ENCODE data around the gene ARHGAP12. TPM values are rescaled to one million over a fixed set of nuclear protein-coding genes. Genes with fewer than 3 reads are reported as not detected.
"Not testable (repeated sequence)": the region's sequence is repeated elsewhere in the genome, so short reads cannot be mapped to it uniquely, and the experiment has no call there.

ARHGAP12 gene
- total RNA-seq, 1 experiment from 2014 or later, result 39.5 TPM

DNA sequence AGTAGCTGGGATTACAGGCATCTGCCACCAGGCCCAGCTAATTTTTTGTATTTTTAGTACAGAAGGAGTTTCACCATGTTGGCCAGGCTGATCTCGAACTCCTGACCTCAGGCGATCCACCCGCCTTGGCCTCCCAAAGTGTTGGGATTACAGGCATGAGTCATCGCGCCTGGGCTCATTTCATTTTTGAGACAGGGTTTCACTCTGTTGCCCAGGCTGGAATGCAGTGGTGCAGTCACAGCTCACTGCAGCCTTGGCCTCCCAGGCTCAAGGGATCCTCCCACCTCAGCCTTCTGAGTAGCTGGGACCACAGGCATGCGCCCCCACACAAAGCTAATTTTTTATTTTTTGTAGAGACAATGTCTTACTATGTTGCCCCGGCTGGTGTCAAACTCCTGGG lies 159.7 kb downstream of the ARHGAP12 start:
- DNase-seq (ENCODE audit: low spot score); H3K4me1 Mint-ChIP-seq; H3K4me3 Mint-ChIP-seq; H3K27ac Mint-ChIP-seq; H3K36me3 Mint-ChIP-seq; ATAC-seq; H3K27me3 Mint-ChIP-seq (ENCODE audit: low read depth); H3K9me3 Mint-ChIP-seq: not testable (repeated sequence)
- POLR2A ChIA-PET, result interaction anchor here (0.6 kb wide), 1 partner anchor 960 kb away, joined by 3 read pairs; no protein-coding TSS in a partner anchor
- 0 out of 2 replicates have a peak, but pooled peaks have one; percentile 39 for TF ChIP-seq ZNF121 (CRISPR knock-in tag; IDR thresholded peaks at IDR 0.05)
- CTCF ChIA-PET, result interaction anchor here (1.0 to 1.2 kb wide), 2 partner anchors 9 to 40 kb away, joined by 3 read pairs; no protein-coding TSS in a partner anchor

DNA sequence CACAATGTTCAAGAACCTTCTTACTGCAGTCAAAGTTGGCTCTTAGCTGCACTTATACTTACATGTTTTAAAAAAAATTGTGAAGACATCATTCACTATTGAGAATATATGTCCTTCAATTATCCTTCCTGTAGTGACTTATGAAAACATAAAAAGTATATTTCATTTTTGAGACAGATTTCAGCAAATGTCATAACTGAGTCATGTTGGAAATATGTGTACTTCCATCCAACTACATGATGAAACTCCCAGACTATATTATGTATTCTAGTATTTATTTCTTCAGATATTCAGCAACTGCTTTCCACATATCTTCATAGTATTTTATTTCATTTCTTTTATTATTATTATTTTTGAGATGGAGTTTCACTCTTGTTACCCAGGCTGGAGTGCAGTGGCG lies 160.2 kb downstream of the ARHGAP12 start:
- Mint-ChIP-seq H3K4me1 (peaks cover 7% of the 10 kb centered on the region), H3K36me3 (peaks cover 10% of the 10 kb centered on the region), H3K4me3 (no peak overlapping the region), H3K27me3 (ENCODE audit: low read depth) (no peaks in the 10 kb centered on the region), H3K27ac (no peak overlapping the region), H3K9me3 (peaks cover 12% of the 10 kb centered on the region)
- TF ChIP-seq CREB1 (CRISPR knock-in tag; IDR thresholded peaks at IDR 0.05), result no peak
- no peak for TF ChIP-seq ZNF263 (CRISPR knock-in tag; IDR thresholded peaks at IDR 0.05; ENCODE audit: low read depth)
- TF ChIP-seq ELF4 (CRISPR knock-in tag; IDR thresholded peaks at IDR 0.05; ENCODE audit: low read depth), result no peak
- TF ChIP-seq, protein P1, sequence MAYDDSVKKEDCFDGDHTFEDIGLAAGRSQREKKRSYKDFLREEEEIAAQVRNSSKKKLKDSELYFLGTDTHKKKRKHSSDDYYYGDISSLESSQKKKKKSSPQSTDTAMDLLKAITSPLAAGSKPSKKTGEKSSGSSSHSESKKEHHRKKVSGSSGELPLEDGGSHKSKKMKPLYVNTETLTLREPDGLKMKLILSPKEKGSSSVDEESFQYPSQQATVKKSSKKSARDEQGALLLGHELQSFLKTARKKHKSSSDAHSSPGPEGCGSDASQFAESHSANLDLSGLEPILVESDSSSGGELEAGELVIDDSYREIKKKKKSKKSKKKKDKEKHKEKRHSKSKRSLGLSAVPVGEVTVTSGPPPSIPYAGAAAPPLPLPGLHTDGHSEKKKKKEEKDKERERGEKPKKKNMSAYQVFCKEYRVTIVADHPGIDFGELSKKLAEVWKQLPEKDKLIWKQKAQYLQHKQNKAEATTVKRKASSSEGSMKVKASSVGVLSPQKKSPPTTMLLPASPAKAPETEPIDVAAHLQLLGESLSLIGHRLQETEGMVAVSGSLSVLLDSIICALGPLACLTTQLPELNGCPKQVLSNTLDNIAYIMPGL (CRISPR knock-in tag; IDR thresholded peaks at IDR 0.05), result no peak
- no peak for DNase-seq (ENCODE audit: low spot score)
- ChIA-PET CTCF (interaction anchor here (1.2 kb wide), 1 partner anchor 39 kb away, joined by 3 read pairs; no protein-coding TSS in a partner anchor), POLR2A (no interaction called here)
- no peak for ATAC-seq

DNA sequence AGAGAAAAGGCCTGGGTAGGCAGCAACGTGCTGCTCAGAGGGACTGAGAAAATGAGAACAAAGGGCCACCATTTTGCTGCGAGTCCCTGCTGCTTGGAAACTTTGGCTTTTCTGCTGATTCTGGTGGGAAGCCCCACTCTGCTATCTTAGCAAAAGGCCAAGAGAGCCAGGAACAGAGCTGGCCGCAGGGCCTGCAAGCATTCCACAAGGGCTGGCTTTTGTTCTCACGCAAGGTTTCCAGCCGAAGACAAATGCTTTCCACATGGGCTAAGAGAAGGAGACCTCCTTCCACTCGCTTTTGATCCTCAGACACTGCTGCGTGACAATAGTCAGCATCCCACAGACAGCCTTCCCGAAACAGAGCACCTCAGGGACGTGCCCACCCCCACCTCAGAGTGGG lies 163.1 kb downstream of the ARHGAP12 start:
- ATAC-seq, result no peak; the same call in 1 of the 2 replicates
- Mint-ChIP-seq H3K27ac (no peak overlapping the region), H3K4me3 (no peak overlapping the region), H3K9me3 (peaks cover 26% of the 10 kb centered on the region), H3K27me3 (ENCODE audit: low read depth) (peaks cover 7% of the 10 kb centered on the region), H3K36me3 (peaks cover 30% of the 10 kb centered on the region), H3K4me1 (peaks cover 20% of the 10 kb centered on the region)
- POLR2A ChIA-PET, result no interaction called here
- no peak for DNase-seq (ENCODE audit: low spot score)
- CTCF ChIA-PET, result interaction anchor here (1.2 to 1.5 kb wide), 2 partner anchors 10 to 1078 kb away, joined by 3 to 4 read pairs; no protein-coding TSS in a partner anchor
- TF ChIP-seq, protein P2, sequence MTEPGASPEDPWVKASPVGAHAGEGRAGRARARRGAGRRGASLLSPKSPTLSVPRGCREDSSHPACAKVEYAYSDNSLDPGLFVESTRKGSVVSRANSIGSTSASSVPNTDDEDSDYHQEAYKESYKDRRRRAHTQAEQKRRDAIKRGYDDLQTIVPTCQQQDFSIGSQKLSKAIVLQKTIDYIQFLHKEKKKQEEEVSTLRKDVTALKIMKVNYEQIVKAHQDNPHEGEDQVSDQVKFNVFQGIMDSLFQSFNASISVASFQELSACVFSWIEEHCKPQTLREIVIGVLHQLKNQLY (CRISPR knock-in tag; IDR thresholded peaks at IDR 0.05), result no peak
- TF ChIP-seq IRF2 (CRISPR knock-in tag; IDR thresholded peaks at IDR 0.05; ENCODE audit: borderline replicate concordance, low read depth), result no peak
- TF ChIP-seq, protein P3, sequence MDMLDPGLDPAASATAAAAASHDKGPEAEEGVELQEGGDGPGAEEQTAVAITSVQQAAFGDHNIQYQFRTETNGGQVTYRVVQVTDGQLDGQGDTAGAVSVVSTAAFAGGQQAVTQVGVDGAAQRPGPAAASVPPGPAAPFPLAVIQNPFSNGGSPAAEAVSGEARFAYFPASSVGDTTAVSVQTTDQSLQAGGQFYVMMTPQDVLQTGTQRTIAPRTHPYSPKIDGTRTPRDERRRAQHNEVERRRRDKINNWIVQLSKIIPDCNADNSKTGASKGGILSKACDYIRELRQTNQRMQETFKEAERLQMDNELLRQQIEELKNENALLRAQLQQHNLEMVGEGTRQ (CRISPR knock-in tag; IDR thresholded peaks at IDR 0.05), result no peak
- TF ChIP-seq ZNF423 (CRISPR knock-in tag; IDR thresholded peaks at IDR 0.05), result no peak
- no peak for TF ChIP-seq NR1H2 (CRISPR knock-in tag; IDR thresholded peaks at IDR 0.05)
- TF ChIP-seq, protein P4, sequence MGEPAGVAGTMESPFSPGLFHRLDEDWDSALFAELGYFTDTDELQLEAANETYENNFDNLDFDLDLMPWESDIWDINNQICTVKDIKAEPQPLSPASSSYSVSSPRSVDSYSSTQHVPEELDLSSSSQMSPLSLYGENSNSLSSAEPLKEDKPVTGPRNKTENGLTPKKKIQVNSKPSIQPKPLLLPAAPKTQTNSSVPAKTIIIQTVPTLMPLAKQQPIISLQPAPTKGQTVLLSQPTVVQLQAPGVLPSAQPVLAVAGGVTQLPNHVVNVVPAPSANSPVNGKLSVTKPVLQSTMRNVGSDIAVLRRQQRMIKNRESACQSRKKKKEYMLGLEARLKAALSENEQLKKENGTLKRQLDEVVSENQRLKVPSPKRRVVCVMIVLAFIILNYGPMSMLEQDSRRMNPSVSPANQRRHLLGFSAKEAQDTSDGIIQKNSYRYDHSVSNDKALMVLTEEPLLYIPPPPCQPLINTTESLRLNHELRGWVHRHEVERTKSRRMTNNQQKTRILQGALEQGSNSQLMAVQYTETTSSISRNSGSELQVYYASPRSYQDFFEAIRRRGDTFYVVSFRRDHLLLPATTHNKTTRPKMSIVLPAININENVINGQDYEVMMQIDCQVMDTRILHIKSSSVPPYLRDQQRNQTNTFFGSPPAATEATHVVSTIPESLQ (CRISPR knock-in tag; IDR thresholded peaks at IDR 0.05), result no peak
- no peak for TF ChIP-seq CREB1 (CRISPR knock-in tag; IDR thresholded peaks at IDR 0.05)
- TF ChIP-seq ELF4 (CRISPR knock-in tag; IDR thresholded peaks at IDR 0.05; ENCODE audit: low read depth), result no peak
- TF ChIP-seq, protein P5, sequence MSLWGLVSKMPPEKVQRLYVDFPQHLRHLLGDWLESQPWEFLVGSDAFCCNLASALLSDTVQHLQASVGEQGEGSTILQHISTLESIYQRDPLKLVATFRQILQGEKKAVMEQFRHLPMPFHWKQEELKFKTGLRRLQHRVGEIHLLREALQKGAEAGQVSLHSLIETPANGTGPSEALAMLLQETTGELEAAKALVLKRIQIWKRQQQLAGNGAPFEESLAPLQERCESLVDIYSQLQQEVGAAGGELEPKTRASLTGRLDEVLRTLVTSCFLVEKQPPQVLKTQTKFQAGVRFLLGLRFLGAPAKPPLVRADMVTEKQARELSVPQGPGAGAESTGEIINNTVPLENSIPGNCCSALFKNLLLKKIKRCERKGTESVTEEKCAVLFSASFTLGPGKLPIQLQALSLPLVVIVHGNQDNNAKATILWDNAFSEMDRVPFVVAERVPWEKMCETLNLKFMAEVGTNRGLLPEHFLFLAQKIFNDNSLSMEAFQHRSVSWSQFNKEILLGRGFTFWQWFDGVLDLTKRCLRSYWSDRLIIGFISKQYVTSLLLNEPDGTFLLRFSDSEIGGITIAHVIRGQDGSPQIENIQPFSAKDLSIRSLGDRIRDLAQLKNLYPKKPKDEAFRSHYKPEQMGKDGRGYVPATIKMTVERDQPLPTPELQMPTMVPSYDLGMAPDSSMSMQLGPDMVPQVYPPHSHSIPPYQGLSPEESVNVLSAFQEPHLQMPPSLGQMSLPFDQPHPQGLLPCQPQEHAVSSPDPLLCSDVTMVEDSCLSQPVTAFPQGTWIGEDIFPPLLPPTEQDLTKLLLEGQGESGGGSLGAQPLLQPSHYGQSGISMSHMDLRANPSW (CRISPR knock-in tag; conservative IDR thresholded peaks at IDR 0.05; ENCODE audit: low read depth), result no peak
- TF ChIP-seq, protein P6, sequence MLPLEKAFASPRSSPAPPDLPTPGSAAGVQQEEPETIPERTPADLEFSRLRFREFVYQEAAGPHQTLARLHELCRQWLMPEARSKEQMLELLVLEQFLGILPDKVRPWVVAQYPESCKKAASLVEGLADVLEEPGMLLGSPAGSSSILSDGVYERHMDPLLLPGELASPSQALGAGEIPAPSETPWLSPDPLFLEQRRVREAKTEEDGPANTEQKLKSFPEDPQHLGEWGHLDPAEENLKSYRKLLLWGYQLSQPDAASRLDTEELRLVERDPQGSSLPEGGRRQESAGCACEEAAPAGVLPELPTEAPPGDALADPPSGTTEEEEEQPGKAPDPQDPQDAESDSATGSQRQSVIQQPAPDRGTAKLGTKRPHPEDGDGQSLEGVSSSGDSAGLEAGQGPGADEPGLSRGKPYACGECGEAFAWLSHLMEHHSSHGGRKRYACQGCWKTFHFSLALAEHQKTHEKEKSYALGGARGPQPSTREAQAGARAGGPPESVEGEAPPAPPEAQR (CRISPR knock-in tag; IDR thresholded peaks at IDR 0.05), result no peak
- no peak for TF ChIP-seq TCF7 (CRISPR knock-in tag; IDR thresholded peaks at IDR 0.05; ENCODE audit: low read depth)
